Measurements from ENCODE around the gene TMEM131L.
"Not testable (repeated sequence)": the region's sequence is repeated elsewhere in the genome, so short reads cannot be mapped to it uniquely, and the experiment has no call there.

TMEM131L gene

GRCh38 chr4:153649572-153649991 lies 183.4 kb downstream of the TMEM131L start:
- DNase-seq (ENCODE audit: low read depth in 2 of 2) = no peak

DNA sequence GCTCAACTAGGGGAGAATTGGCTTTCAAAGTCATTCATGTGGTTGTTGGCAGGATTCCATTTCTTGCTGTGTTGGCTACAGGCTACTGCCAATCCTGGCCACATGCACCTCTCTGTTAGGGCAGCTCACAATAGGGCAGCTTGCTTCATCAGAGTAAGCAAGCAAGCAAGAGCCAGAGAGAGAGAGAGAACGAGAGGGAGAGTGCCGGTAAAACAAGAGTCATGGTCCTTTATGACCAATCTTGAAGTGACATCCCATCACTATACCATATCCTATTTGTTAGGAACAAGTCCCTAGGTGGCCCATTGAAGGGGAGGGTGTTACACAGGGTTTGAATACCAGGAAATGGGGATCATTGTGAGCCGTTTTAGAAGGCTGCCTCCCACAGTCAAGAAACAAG lies 185.0 kb downstream of the TMEM131L start:
- no peak for DNase-seq (ENCODE audit: low read depth in 2 of 2)

GRCh38 chr4:153651587-153651986 lies 185.4 kb downstream of the TMEM131L start:
- peak in 1 of 2 donors; percentile 11 for DNase-seq (ENCODE audit: low read depth in 2 of 2)

DNA sequence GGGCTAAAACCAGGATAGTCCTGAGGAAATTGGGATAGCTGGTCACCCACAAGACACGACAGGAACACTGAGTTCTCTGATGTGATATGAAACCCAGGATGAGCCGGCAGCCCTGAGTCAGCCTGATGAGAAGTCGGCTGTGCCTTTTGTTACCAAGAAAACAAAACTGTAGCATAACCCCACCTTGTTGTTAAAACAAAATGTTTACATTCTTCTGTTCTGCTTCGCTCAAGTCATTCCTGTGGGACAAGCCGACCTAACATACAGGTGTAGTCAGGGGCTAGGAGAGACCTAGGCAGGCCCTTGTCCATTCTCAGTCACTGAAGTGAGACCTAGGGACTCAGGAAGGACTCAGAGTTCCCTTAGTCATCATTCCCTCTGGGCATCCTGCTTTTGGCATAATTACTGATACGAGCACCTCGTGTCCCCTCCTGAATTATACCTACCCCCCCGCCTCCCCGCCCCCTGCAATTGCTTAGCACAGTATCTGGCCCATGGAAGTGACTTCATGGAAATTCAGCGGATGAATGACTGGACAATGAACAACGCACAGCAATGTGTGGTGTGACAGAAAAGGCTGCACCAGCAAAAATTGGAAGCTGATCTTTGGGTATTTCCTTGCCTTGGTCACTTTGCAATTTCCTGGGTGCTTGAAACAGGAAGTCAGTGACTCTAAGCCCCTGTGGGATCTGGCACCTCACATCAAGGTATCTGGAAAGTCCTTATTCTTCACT lies 186.1 kb downstream of the TMEM131L start:
- no peak for DNase-seq (ENCODE audit: low read depth in 2 of 2)

DNA sequence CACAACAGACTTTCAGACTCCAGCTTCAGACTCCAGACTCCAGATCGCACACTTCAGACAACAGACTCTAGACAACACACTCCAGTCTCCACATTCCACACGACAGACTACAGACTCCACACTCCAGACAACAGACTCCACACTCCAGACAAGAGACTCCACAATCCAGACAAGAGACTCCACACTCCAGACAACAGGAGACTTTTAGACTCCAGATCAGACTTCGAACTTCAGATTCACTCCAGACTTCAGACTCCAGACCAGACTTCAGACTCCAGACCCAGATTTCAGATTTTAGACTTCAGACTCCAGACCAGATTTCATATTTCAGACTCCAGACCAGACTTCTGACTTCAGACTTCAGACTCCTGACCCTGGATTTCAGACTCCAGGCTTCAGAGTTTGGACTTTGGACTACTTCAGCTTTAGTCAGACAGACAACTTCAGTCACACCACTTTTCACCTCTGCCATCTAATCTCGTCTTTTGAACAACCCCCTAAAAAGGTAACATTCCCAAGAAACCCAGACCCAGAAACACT lies 188.9 kb downstream of the TMEM131L start:
- no peak for DNase-seq (ENCODE audit: low read depth in 2 of 2)

DNA sequence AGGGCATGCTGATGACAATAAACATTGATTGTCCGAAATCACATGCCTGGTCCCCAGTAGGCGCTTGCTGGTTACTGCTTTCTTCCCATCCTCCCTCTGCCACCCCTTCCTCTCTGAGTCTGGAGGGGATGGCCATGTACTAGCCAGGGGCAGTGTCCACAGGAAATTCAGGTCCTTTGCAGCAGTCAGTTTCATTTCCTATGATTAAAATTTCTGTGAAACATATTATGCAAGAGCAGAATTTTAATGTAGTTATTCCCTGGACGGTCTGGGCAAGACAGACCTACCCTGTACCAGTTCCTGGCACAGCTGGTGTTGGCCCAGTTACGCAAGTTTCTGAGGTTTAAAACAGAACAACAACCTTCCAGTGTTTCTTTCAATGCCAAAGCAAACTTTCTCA lies 189.8 kb downstream of the TMEM131L start:
- DNase-seq (ENCODE audit: low read depth in 2 of 2) = no peak

DNA sequence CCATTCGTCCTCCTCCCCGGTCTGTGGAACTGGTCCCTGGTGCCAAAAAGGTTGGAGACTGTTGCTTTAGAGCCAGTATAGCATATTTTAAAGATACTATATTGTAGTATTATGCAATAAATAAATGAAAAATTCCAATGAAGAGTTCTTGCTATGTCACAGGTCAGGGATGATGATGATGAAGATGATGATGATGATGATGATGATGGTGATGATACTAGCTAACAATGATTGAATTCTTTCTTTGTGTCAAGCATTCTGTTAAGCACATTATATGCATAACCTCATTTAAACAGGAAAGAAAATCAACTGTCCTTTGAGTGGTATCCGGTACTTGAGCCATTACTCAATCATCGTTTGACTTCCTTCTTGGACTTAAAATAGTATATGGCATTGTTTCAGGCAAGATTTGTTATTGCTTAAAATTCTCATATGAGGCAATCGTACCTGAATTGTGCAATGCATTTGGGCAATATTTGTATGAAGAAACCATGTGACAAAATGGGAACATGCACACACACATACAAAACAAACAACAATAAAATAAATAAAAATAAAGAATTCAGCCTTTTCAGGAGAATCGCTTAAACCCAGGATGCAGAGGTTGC lies 195.2 kb downstream of the TMEM131L start:
- no peak for DNase-seq (ENCODE audit: low read depth in 2 of 2)

- DNase-seq (ENCODE audit: low read depth in 2 of 2) = no peak
Measured at GRCh38 chr4:153661908-153662307, 195.7 kb downstream of the TMEM131L start.

- DNase-seq (ENCODE audit: low read depth in 2 of 2) = no peak
Measured at GRCh38 chr4:153663667-153664066, 197.5 kb downstream of the TMEM131L start.

DNA sequence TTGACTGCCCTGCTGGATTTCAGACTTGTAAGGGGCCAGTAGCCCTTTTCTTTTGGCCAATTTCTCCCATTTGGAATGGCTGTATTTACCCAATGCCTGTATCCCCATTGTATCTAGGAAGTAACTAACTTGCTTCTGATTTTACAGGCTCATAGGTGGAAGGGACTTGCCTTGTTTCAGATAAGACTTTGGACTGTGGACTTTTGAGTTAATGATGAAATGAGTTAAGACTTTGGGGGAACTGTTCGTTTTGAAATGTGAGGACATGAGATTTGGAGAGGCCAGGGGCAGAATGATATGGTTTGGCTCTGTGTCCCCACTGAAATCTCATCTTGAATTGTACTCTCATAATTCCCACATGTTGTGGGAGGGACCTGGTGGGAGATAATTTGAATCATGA lies 200.3 kb downstream of the TMEM131L start:
- DNase-seq (ENCODE audit: low read depth in 2 of 2) = not testable (repeated sequence)

GRCh38 chr4:153668647-153669046 lies 202.5 kb downstream of the TMEM131L start:
- no peak for DNase-seq (ENCODE audit: low read depth in 2 of 2)

- DNase-seq (ENCODE audit: low read depth in 2 of 2) = no peak
Measured at GRCh38 chr4:153669838-153670237, 203.7 kb downstream of the TMEM131L start.

- no peak for DNase-seq (ENCODE audit: low read depth in 2 of 2)
Measured at GRCh38 chr4:153676486-153676885, 210.3 kb downstream of the TMEM131L start.

- no peak for DNase-seq (ENCODE audit: low read depth in 2 of 2)
Measured at GRCh38 chr4:153676984-153677383, 210.8 kb downstream of the TMEM131L start.

GRCh38 chr4:153679486-153679885 lies 213.3 kb downstream of the TMEM131L start:
- DNase-seq (ENCODE audit: low read depth in 2 of 2) = no peak

- no peak for DNase-seq (ENCODE audit: low read depth in 2 of 2)
Measured at GRCh38 chr4:153683763-153684181, 217.6 kb downstream of the TMEM131L start.

DNA sequence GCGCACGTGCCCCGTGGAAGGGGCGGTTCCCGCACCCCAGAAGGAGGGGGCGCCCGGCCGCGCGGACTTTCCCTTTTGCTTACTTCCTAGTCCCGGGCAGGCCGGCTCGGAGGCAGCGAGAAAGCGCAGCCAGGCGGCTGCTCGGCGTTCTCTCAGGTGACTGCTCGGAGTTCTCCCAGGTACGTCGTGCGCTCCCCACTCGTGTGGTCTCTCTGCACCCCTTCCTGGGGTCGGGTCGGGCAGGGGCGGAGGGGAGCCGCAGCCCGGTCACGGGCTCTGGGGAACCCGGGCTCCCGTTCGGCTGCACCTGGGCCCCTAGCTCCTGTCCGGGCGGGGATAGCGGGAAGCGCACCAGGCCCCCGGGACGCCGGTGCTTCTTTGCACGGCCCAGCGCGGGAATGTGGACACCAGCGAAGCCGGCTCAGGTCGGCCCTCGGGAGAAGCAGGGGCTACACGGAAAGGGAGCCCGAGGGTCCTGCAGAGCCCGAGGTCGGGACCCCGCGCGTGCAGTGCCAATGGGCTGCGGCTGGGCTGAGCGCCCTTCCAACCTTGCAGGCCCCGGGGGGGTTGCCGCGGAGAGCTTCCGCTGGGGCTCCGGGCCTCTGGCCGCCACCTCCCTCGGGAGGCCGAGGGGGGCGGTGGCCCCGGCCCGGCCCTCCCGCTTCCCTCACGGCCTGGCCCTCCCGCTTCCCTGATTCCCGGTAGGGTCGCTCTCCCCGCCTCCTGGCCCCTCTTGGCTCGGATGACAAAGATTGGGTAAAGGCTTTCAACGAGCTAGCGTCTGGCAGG lies 218.2 kb downstream of the TMEM131L start, which contains the start of gene TLR2:
Gene TLR2 (plus strand): TSS at position 99 of the 789 bp plus-strand sequence. CDS start 18,628 bp downstream, outside the sequence.
- peak; percentile 26 to 39 for DNase-seq (ENCODE audit: low read depth in 2 of 2)

DNA sequence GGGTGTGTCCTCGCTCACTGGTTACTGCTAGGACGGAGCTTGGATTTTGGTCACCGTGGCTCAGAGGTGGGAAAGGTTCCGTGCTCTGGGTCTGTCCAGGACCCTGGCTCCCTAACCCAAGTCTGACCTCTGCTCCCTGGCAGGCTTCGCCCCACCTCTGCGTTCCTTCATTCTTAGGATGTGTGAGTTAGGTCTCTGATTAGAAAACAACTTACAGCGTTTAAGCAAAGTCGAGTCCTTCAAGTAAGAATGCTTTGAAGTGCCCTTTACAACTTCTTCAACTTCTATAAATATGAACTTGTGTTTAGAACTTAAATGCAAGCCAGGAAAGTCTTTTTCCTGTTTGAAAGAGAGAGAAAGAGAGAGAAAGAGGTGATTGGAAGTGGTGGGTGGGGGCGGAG lies 218.8 kb downstream of the TMEM131L start:
- no peak for DNase-seq (ENCODE audit: low read depth in 2 of 2)

Data from stimulated activated CD8-positive, alpha-beta memory T cell treated with anti-CD3 and anti-CD28 coated beads, Interleukin-15, amount 100 ng/mL, for 4 hours (primary cell).